SK-N-SH (cell line): ENCODE results near the gene CCNO. TPM values are rescaled to one million over a fixed set of nuclear protein-coding genes. Genes with fewer than 3 reads are reported as not detected.

Source experiments
- CTCF ChIA-PET: fragments of 300-600, 350-600 bp; formaldehyde crosslinking; extraction: SDS; loops from one replicate; lab custom pipeline; 2021; lab: Yijun Ruan, JAX
- POLR2A ChIA-PET: fragments of 350-600 bp; sonication (Branson Sonifier 250); formaldehyde crosslinking; extraction: SDS; loops from one replicate; lab custom pipeline; 2020; ENCODE audit warnings: antibody characterized with exemption, inconsistent platforms; lab: Yijun Ruan, JAX
- DNase-seq: peaks from one replicate; pipeline ENCODE4 v3.0.0; 2012
- H2AFZ ChIP-seq: fragments of 200-600 bp; sonication (generic); 2 replicates; pipeline ENCODE4 v1.8.1; 2016; ENCODE audit warnings: antibody characterized with exemption, mild to moderate bottlenecking, low read depth
- H3F3A ChIP-seq: fragments of 200-600 bp; sonication (generic); replicated peaks from 2 replicates; pipeline ENCODE3; 2016; ENCODE audit warnings: antibody characterized with exemption, mild to moderate bottlenecking; ENCODE audit not compliant: insufficient read depth
- H3K27ac ChIP-seq, 2 experiments: fragments of 200-500 bp in 1 of 2; fragments of 200-600 bp in 1 of 2; sonication (Bioruptor generic) in 1 of 2; sonication (generic), shearing (Covaris generic) in 1 of 2; 2 replicates each; pipeline versions ENCODE4 v1.5.1 to v1.6.1; 2014 to 2016; ENCODE audit warnings: low read depth in 2 of 2, inconsistent platforms in 1 of 2, low read length in 1 of 2, mild to moderate bottlenecking in 1 of 2, mixed read lengths in 1 of 2
- H3K27me3 ChIP-seq: fragments of 200-600 bp; sonication (generic), shearing (Covaris generic); 2 replicates; pipeline ENCODE4 v1.6.1; 2016; ENCODE audit warnings: mixed run types; ENCODE audit not compliant: insufficient read depth
- H3K36me3 ChIP-seq, 2 experiments: fragments of 200-500 bp in 1 of 2; fragments of 200-600 bp in 1 of 2; sonication (Bioruptor generic) in 1 of 2; sonication (generic) in 1 of 2; replicated peaks in 1 of 2; 2 replicates each; pipeline versions ENCODE3 to v1.5.1; 2014 to 2016; ENCODE audit warnings: low read length in 1 of 2, mild to moderate bottlenecking in 1 of 2; ENCODE audit not compliant: insufficient read depth in 2 of 2, control insufficient read depth in 1 of 2
- H3K4me1 ChIP-seq, 2 experiments: fragments of 200-500 bp in 1 of 2; fragments of 200-600 bp in 1 of 2; sonication (Bioruptor generic) in 1 of 2; sonication (generic), shearing (Covaris generic) in 1 of 2; 2 replicates each; pipeline versions ENCODE4 v1.5.1 to v1.6.1; 2014 to 2016; ENCODE audit warnings: low read depth in 1 of 2, low read length in 1 of 2, mixed run types in 1 of 2; ENCODE audit not compliant: insufficient read depth in 2 of 2, control insufficient read depth in 1 of 2
- H3K4me2 ChIP-seq: fragments of 200-600 bp; sonication (generic), shearing (Covaris generic); 2 replicates; pipeline ENCODE4 v1.6.1; 2017; ENCODE audit warnings: mixed run types
- H3K4me3 ChIP-seq, 2 experiments: fragments of 200-500 bp in 1 of 2; fragments of 200-600 bp in 1 of 2; sonication (Bioruptor generic) in 1 of 2; sonication (generic), shearing (Covaris generic) in 1 of 2; 2 replicates each; pipeline versions ENCODE4 v1.5.1 to v1.8.1; 2014 to 2016; ENCODE audit warnings: low read depth in 2 of 2, inconsistent platforms in 1 of 2, low read length in 1 of 2, mild to moderate bottlenecking in 1 of 2, mixed read lengths in 1 of 2, moderate library complexity in 1 of 2
- H3K79me2 ChIP-seq: fragments of 200-600 bp; sonication (generic); 2 replicates; pipeline ENCODE4 v1.8.1; 2017; ENCODE audit warnings: mild to moderate bottlenecking; ENCODE audit not compliant: insufficient read depth
- H3K9ac ChIP-seq: fragments of 200-600 bp; sonication (generic); 2 replicates; pipeline ENCODE4 v1.6.1; 2017; ENCODE audit warnings: mixed run types
- H3K9me2 ChIP-seq: fragments of 200-600 bp; sonication (generic); 2 replicates; pipeline ENCODE4 v1.6.1; 2017; ENCODE audit warnings: mixed run types
- H3K9me3 ChIP-seq: fragments of 200-600 bp; sonication (generic); 2 replicates; pipeline ENCODE4 v1.6.1; 2017; ENCODE audit warnings: mixed run types, mild to moderate bottlenecking, moderate library complexity
- H4K20me1 ChIP-seq: fragments of 200-600 bp; sonication (generic); 2 replicates; pipeline ENCODE4 v1.6.1; 2017; ENCODE audit warnings: mild to moderate bottlenecking, mixed run types; ENCODE audit not compliant: insufficient read depth
- CTCF ChIP-seq: fragments of 200-600 bp; sonication (generic); IDR thresholded peaks from 2 replicates; pipeline ENCODE4 v1.6.1; 2017; ENCODE audit warnings: antibody characterized with exemption, mild to moderate bottlenecking, moderate library complexity
- FOXJ3 ChIP-seq: sonication (generic); formaldehyde crosslinking; IDR thresholded peaks from 2 replicates; pipeline ENCODE4 v1.5.1; 2020; ENCODE audit warnings: mild to moderate bottlenecking, missing genetic modification reagents
- FOXM1 ChIP-seq: IDR thresholded peaks from 2 replicates; pipeline ENCODE4 v1.4.0; 2012; ENCODE audit warnings: low read depth, mild to moderate bottlenecking
- GABPA ChIP-seq: IDR thresholded peaks from 2 replicates; pipeline ENCODE4 v1.4.0; 2012; ENCODE audit warnings: low read depth, mild to moderate bottlenecking
- GATA2 ChIP-seq: sonication (generic); formaldehyde crosslinking; IDR thresholded peaks from 2 replicates; pipeline ENCODE4 v1.5.0; 2020; ENCODE audit warnings: mild to moderate bottlenecking, missing genetic modification reagents
- MAX ChIP-seq: IDR thresholded peaks from 2 replicates; pipeline ENCODE4 v1.4.0; 2012; ENCODE audit warnings: low read depth
- MXI1 ChIP-seq: IDR thresholded peaks from 2 replicates; pipeline ENCODE4 v1.6.1; 2012; ENCODE audit warnings: mild to moderate bottlenecking, low read depth, low read length, improper control_type of control experiment
- NFIC ChIP-seq: IDR thresholded peaks from 2 replicates; pipeline ENCODE4 v1.4.0; 2012; ENCODE audit warnings: borderline replicate concordance
- NRF1 ChIP-seq: IDR thresholded peaks from 2 replicates; pipeline ENCODE4 v1.6.1; 2012; ENCODE audit warnings: low read depth, mild to moderate bottlenecking, low read length
- RFX5 ChIP-seq: IDR thresholded peaks from 2 replicates; pipeline ENCODE4 v1.6.1; 2012; ENCODE audit warnings: mild to moderate bottlenecking, improper control_type of control experiment, low read length
- SMC3 ChIP-seq: IDR thresholded peaks from 2 replicates; pipeline ENCODE4 v1.6.1; 2012; ENCODE audit warnings: low read depth, low read length, improper control_type of control experiment
- TCF12 ChIP-seq: IDR thresholded peaks from 2 replicates; pipeline ENCODE4 v1.4.0; 2012
- USF2 ChIP-seq: fragments of 150-350 bp; IDR thresholded peaks from 2 replicates; pipeline ENCODE4 v1.6.1; 2017; ENCODE audit warnings: antibody characterized with exemption, low read length, low read depth, borderline replicate concordance
- YY1 ChIP-seq: IDR thresholded peaks from 2 replicates; pipeline ENCODE4 v1.4.0; 2012; ENCODE audit warnings: low read depth, mild to moderate bottlenecking
- WGBS: methylation state at CpG from one replicate; pipeline ENCODE4 v1.1.6; 2017; ENCODE audit warnings: low lambda C conversion rate; 5-methylcytosine and 5-hydroxymethylcytosine counted together
- polyA plus RNA-seq, 3 experiments: library from polyadenylated mRNA; depleted of rRNA; stranded (reverse); fragments of >200 nt; gene quantifications; 2 replicates each; pipeline ENCODE4 v1.2.3, GENCODE V29; 2012
- TF ChIP-seq, protein P1 (sequence below): fragments of 150-350 bp; IDR thresholded peaks from 2 replicates; pipeline ENCODE4 v1.6.1; 2016; ENCODE audit warnings: mild to moderate bottlenecking, low read depth, low read length

The CCNO gene
- polyA plus RNA-seq, 1 of the 3 experiments (the other 2 are of a cell fraction), result not detected

GRCh38 chr5:55211184-55211874 lies 22.1 kb downstream of the CCNO start:
- H3K27ac ChIP-seq, result no peak overlapping the region
- no peak for DNase-seq
- no peaks in the 10 kb centered on the region for H3K4me1 ChIP-seq
- no peaks in the 10 kb centered on the region for H4K20me1 ChIP-seq
- no peak overlapping the region for H3K9ac ChIP-seq
- TF ChIP-seq SMC3 (no peak), NRF1 (no peak), FOXM1 (no peak), YY1 (no peak), MAX (no peak), USF2 (no peak), MXI1 (no peak), TCF12 (no peak), NFIC (no peak), CTCF (no peak), FOXJ3 (no peak), RFX5 (no peak), GATA2 (CRISPR knock-in tag) (no peak), GABPA (no peak)
- TF ChIP-seq, protein P1, sequence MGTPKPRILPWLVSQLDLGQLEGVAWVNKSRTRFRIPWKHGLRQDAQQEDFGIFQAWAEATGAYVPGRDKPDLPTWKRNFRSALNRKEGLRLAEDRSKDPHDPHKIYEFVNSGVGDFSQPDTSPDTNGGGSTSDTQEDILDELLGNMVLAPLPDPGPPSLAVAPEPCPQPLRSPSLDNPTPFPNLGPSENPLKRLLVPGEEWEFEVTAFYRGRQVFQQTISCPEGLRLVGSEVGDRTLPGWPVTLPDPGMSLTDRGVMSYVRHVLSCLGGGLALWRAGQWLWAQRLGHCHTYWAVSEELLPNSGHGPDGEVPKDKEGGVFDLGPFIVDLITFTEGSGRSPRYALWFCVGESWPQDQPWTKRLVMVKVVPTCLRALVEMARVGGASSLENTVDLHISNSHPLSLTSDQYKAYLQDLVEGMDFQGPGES, result no peak
- TF ChIP-seq, all 33 proteins: peak for 0
- Histone ChIP-seq H3K27me3 (peaks cover 34% of the 10 kb centered on the region), H3K4me3 (no peak overlapping the region), H2AFZ (no peak overlapping the region), H3K36me3 (no peaks in the 10 kb centered on the region), H3K9me2 (no peaks in the 10 kb centered on the region), H3K79me2 (no peaks in the 10 kb centered on the region), H3K4me2 (no peak overlapping the region), H3F3A (no peaks in the 10 kb centered on the region), H3K9me3 (no peaks in the 10 kb centered on the region)
- WGBS, result 10% methylated on average over 2 of the region's 2 CpGs
- ChIA-PET CTCF (interaction anchor here (0.9 to 1.1 kb wide), 2 partner anchors 23 to 63 kb away, joined by 3 read pairs; no protein-coding TSS in a partner anchor), POLR2A (no interaction called here)
